HG03354 (cell line): Measurements from ENCODE around the gene BCL6B.
"Not testable (repeated sequence)": the region's sequence is repeated elsewhere in the genome, so short reads cannot be mapped to it uniquely, and the experiment has no call there.

Experiments used
- ATAC-seq: cut with Tn5 transposase; IDR thresholded peaks from one replicate; pipeline ENCODE4 v1.9.1; 2021; ENCODE audit warnings: mild to moderate bottlenecking; ENCODE audit not compliant: unreplicated experiment, poor library complexity, severe bottlenecking

Gene BCL6B

GRCh38 chr17:7048968-7049367, 26.1 kb downstream of the BCL6B start:
- no peak for ATAC-seq

- not testable (repeated sequence) for ATAC-seq
Measured at GRCh38 chr17:7050583-7050982, 27.7 kb downstream of the BCL6B start.

- ATAC-seq, result no peak
Measured at GRCh38 chr17:7056386-7056785, 33.5 kb downstream of the BCL6B start.

GRCh38 chr17:7058831-7059447, 36.1 kb downstream of the BCL6B start:
- ATAC-seq, result no peak

- ATAC-seq, result no peak
Measured at GRCh38 chr17:7060165-7060891, 37.5 kb downstream of the BCL6B start.

GRCh38 chr17:7063518-7064094, 40.8 kb downstream of the BCL6B start:
- ATAC-seq, result no peak

- ATAC-seq, result no peak
Measured at GRCh38 chr17:7064261-7064660, 41.4 kb downstream of the BCL6B start.

- no peak for ATAC-seq
Measured at GRCh38 chr17:7067198-7067597, 44.3 kb downstream of the BCL6B start.

- ATAC-seq, result no peak
Measured at GRCh38 chr17:7068268-7068667, 45.4 kb downstream of the BCL6B start.

- ATAC-seq, result no peak
Measured at GRCh38 chr17:7070712-7071111, 47.9 kb downstream of the BCL6B start.

GRCh38 chr17:7072406-7072805, 49.6 kb downstream of the BCL6B start:
- ATAC-seq, result no peak

- no peak for ATAC-seq
Measured at GRCh38 chr17:7074931-7075330, 52.1 kb downstream of the BCL6B start.

GRCh38 chr17:7077911-7078546, 55.2 kb downstream of the BCL6B start:
- ATAC-seq, result no peak

- ATAC-seq, result no peak
Measured at GRCh38 chr17:7078711-7079110, 55.9 kb downstream of the BCL6B start.
